GM04504 (cell line): ENCODE measurements around the gene HGS.
A peak's percentile ranks its signal among the peaks of the same experiment; 100 is the strongest.
"Not testable (repeated sequence)": the region's sequence is repeated elsewhere in the genome, so short reads cannot be mapped to it uniquely, and the experiment has no call there.

ENCODE experiments used
- DNase-seq: peaks from one replicate; pipeline ENCODE4 v3.0.0-alpha.2; 2012; ENCODE audit warnings: low read depth

The HGS gene

DNA sequence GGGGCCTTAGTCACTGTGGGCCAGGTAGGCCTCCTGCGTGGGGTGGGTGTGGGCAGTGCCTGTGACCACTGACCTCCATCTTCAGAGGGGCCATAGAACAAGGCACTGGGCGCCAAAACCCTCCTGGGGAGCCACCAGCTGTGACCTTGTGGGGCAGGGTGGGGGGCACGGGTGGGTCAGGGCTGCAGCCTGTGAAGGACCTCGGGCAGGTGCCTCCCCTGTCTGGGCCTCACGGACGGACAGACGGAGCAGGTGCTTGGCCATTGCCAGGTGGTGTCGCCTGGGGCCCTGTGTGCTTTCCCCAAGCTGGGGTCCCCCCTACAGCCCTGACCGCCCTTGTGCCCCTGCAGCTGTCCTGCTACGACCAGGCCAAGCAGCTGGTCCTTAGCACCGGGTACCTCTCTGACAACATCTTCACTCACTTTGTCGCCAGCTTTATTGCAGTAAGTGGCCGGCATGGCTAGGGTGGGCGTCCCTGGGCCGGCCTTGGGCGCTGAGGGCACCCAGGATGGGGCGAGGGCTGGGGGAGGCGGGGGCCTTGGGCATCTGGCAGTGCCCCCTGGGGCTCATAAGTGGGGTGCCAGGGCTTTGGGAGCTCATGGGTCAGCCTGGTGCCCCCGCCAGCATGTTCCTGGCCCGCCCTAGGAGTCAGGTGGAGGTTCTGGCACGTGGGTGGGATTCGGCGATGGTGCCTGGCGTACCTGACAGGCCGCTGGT, 33.4 kb downstream of the HGS start:
- no peak for DNase-seq

DNA sequence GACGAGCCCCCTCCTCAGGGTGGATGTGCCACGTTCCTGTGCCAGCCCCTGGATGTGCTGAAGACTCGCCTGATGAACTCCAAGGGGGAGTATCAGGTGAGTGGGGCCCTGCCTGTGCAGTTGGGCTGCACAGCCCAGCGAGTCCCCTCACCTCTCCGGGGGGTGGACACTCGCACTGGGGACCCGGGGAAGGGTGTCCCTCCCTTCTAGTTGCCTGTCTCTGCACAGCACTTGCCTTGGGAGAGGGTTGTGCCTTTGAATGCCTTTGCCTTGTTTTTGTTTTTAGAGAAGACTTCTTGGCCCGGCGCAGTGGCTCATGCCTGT, 33.9 kb downstream of the HGS start:
- no peak for DNase-seq

GRCh38 chr17:81719410-81720266, 35.8 kb downstream of the HGS start:
- no peak for DNase-seq

- DNase-seq = no peak
Observed at GRCh38 chr17:81720267-81721071, 36.7 kb downstream of the HGS start.

GRCh38 chr17:81722184-81723120, 38.6 kb downstream of the HGS start:
- no peak for DNase-seq

GRCh38 chr17:81723651-81724209, 39.9 kb downstream of the HGS start:
- DNase-seq = no peak

DNA sequence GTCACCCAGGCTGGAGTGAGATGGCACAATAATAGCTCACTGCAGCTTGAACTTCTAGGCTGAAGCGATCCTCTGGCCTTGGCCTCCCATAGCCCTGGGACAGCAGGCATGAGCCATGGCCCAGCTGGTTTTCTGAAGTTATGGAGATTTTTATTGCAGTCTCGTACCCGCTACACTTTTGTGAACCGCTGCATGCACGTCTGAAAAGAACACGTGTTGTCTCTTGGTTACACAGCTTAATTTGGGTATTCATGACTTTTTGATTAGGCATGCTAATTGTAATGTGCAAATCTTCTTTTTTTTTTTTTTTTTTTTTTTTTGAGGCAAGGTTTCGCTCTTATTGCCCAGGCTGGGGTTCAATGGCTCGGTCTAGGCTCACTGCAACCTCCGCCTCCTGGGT, 41.6 kb downstream of the HGS start:
- no peak for DNase-seq

GRCh38 chr17:81726004-81726403, 42.2 kb downstream of the HGS start:
- DNase-seq = no peak

- DNase-seq = no peak
Observed at GRCh38 chr17:81727324-81728031, 43.7 kb downstream of the HGS start.

- peak; percentile 50 for DNase-seq
Observed at GRCh38 chr17:81733507-81734404, 49.9 kb downstream of the HGS start.

- no peak for DNase-seq
Observed at GRCh38 chr17:81734405-81735263, 50.8 kb downstream of the HGS start.

GRCh38 chr17:81735264-81736102, 51.7 kb downstream of the HGS start:
- peak; percentile 37 for DNase-seq

GRCh38 chr17:81737947-81738800, 54.4 kb downstream of the HGS start:
- DNase-seq = no peak

- DNase-seq = no peak
Observed at GRCh38 chr17:81738801-81739393, 55.1 kb downstream of the HGS start.

DNA sequence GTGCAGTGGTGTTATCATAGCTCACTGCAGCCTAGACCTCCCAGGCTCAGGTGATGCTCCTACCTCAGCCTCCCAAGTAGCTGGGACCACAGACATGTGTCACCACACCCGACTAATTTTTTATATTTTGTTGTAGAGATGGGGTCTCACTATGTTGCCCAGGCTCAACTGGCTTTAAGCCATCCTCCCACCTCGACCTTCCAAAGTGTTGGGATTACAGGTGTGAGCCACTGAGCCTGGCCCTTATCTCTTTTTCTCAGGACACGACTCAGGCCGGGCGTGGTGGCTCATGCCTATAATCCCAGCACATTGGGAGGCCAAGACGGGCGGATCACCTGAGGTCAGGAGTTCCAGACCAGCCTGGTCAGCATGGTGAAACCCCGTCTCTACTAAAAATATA, 55.8 kb downstream of the HGS start:
- not testable (repeated sequence) for DNase-seq

DNA sequence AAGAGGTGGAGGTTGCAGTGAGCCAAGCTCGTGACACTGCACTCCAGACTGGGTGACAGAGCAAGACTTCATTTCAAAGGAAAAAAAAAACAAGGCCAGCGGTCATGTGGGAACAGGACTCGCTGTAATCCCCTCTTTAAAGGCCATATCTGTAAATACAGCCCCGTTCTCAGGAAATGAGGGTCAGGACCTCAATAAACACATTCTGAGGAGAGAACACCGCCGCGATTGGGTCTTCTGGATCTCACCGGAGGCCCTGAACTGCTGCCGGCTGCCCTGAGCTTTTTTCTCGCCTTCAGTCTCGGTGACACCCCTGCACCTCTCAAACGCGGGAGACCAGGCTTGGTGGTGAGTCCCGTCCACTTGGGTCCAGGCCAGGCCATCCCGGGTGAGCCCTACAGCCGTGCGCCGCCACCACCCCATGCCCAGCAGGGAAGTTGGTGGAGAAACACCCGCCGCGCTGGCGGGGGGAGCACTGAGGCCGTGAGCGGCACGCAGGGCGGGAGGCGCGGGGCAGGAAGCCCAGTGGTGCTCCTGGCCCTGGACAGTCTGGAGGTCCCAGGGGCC, 56.7 kb downstream of the HGS start:
- no peak for DNase-seq
